GM19035 (cell line): ENCODE data around the gene PYGB.
"Not testable (repeated sequence)": the region's sequence is repeated elsewhere in the genome, so short reads cannot be mapped to it uniquely, and the experiment has no call there.

ENCODE experiments used
- ATAC-seq: cut with Tn5 transposase; IDR thresholded peaks from one replicate; pipeline ENCODE4 v1.9.1; 2021; ENCODE audit not compliant: unreplicated experiment

Gene PYGB

DNA sequence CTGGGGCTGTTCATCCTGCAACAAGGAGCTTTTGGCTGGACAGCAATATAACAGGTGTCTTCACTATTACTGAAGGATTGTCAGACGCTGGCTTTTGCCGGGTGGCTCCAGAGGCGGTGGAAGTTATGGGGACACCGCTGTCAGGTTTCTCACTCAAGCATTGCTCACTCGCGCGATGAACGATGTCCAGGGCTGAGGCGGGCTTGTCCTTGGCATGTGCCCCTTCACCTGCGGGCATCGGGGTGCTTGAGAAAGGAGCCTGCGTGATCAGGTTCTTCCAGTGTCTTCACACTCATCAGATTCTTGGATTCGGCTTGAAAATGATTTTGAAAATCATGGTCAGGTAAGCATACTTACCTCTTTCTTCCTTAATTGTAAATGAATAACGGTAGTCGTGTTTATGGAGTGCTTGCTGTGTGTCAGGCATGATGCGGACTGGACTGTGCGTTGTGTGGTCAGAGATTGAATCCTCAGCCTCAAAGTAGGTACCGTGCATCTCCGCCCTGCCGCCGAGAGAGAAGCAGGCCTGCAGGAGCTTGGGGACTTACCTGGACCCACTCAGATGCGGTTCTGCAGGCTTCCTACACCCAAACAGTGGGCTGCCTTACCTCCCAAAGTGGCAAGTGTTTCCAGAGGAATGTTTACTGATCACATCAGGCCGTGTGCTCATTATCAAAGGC lies 18.3 kb upstream of the PYGB start:
- no peak for ATAC-seq

DNA sequence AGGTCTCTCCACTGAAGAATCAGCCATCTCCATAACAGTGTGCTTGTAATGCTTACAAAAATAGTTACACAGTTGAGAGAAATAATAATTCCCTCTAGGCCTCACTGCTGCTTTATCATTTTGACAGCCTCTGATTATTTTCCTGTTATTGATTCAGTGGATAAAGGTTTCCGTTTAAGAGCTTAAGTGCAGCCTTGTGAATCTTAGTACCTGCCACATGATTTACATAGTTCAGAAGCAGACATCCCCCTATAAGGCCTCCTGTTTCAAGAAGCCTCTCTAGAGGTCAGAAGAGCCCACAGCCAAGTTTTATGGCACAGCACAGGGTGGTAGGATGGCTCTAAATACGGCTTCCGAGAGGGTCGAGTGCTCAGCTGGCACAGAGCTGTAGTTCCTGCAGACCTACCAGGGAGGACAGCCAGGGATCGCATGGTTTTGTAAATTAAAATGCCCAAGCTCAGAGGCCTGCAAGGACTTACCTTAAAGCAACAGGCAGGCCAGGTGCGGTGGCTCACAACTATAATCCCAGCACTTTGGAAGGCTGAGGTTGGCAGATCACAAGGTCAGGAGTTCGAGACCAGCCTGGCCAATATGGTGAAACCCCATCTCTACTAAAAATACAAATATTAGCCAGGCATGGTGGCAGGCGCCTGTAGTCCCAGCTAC lies 17.6 kb upstream of the PYGB start:
- peak; percentile 82 for ATAC-seq

DNA sequence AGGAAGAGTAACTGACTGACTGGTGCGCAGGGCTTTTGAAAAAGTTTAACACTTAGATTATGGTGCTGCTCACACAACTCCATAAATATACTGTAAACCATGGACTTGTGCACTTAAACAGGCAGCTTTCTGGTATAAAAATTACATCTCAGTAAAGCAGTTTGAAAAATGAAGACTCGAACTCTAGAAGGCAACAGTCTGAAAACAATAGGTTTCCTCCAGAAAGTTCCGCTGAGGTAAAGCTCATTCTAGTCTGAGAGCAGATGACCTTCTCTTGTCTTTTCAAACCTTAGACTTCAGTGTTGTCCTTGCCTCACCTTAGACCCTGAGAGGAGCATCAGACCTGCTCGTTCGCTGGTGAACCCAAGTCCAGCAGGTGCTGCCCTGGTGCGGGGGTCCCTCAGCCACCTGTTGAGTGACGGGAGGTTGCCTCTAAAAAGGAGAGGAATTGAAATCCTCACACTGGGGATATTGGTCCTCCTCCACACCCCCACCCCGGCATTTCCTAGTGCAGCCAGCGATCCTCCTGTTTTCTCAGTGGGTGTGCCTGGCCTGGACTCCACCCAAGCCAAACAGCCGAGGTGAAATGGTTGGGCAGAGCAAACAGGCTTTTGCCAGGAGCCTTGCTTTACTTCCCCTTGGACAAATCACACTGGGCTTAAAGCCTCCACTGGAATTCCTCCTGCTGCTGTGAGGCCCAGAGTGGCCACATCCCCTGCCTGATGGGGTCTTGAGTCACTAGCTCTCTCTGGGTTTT lies 14.7 kb upstream of the PYGB start:
- no peak for ATAC-seq

DNA sequence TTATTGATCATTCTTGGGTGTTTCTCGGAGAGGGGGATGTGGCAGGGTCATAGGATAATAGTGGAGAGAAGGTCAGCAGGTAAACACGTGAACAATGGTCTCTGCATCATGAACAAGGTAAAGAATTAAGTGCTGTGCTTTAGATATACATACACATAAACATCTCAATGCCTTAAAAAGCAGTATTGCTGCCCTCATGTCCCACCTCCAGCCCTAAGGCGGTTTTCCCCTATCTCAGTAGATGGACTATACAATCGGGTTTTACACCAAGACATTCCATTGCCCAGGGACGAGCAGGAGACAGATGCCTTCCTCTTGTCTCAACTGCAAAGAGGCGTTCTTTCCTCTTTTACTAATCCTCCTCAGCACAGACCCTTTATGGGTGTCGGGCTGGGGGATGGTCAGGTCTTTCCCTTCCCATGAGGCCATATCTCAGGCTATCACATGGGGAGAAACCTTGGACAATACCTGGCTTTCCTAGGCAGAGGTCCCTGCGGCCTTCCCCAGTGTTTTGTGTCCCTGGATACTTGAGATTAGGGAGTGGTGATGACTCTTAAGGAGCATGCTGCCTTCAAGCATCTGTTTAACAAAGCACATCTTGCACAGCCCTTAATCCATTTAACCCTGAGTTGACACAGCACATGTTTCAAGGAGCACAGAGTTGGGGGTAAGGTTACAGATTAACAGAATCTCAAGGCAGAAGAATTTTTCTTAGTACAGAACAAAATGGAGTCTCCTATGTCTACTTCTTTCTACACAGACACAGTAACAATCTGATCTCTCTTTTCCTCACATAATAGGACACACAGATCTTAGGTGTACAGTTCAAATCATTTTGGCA lies 13.7 kb upstream of the PYGB start:
- ATAC-seq: not testable (repeated sequence)

DNA sequence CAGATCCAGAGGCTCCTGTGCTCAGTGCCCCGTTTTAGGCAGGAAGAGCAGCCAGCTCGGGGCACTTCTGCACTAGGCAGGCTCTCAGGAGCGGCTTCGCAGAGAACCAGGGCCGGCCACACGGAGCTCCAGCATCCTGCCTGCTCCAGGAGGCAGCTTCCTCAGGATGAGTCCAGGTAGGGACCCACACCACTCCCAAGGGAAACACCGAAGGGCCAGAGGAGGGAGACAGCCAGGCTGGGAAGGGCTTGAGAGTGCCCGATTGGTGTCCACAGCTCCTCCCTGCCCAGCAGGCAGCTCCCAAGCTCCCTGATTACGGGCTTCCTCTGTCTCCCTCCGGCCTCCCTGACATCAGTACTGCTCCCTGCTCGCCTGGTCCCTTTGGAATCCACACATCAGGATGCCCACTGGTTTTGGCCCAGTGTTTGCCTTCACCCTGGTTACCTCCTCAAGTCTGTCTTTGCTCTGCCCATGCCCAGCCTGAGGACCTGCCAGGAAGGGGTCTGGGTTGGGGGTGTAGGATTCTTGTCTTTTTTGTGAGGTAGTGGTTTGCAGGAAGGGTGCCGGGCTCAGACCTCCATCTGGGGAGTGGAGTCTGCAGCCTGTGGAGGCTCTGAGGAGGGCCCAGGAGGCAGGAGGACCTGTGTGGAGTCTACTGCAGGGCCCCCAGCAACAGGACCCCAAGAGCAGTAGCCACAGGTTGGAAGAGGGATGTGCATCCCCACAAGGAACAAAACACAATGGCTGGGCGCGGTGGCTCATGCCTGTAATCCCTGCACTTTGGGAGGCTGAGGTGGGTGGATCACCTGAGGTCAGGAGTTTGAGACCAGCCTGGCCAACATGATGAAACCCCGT lies 11.2 kb upstream of the PYGB start:
- no peak for ATAC-seq

DNA sequence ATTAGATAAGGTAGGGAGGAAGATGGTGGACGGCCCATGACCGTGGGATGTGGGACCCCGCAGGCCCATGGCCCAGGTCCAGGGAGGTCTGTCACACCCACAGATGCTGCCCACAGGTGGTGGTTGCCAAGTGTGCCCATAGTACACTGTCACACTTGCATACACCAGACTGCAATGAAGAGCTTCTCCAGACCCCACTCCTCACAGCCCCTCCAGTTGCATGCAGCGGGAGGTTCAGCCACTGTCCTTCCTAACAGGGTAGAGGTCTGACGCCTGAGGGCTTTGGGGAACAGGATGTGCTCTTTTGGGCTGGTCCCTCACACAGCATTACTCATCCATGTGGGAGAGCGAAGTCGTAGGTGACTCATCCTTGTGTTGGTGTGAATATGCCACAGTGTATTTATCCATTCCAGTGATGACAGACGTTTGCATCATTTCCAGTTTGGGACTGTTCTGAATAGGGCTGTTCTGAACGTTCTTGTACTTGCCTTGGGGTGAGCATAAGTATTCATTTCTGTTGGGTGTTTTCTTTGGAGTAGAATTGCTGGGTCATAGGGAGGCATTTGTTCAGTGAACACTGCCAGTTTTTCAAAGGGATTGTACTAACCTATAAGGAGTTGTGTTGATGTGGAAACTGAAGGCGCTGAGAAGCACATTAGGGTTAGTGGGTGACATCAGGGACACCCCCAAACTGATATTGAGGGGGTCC lies 10.1 kb upstream of the PYGB start:
- ATAC-seq: no peak

GRCh38 chr20:25238319-25239037 lies 9.4 kb upstream of the PYGB start:
- no peak for ATAC-seq

DNA sequence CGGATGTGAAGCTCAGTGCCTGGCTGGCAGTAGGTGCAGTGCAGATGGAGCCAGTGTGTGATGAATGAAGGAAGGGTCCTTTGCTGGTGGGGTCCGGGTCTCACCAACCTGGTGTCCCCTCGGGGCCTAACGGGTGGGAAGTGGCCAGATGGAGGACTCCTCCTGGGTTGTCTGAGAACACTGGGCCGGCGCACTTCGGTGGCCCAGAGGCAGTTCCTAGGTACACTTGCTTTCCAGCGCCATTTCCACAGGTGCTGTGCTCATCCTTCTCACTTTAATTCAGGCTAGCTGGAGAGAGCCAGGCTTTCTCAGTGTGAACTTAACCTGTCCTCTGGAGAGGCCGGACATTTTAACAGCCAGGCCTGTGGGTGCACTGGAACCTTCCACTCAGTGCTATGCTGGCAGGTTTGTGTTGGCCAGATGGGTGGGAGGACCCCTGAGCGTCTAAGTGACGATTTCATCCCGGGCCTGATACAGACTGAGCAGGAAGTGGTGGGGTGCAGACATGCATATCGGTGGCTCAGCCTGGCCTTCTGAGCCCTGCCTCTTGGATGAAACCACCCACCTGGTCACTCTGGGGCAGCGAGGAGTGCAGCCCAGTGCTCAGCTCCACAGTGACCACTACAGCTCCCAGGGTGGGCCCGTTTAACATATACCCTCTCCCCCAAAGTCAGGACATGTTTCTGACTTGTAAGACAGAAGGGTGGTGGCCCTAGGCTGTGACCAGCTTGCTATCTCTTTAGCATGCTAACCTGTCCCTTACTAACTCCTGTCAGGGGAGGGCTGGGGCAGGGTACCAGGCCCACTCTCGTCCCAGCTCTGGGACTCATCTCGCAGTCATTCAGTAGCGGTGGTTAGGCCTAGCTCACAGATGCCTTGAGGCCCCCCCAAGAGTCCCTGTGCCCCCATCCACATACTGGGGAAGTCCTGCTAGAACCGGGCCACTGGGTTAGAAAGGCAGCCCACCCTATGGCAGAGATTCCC lies 8.2 kb upstream of the PYGB start:
- no peak for ATAC-seq

DNA sequence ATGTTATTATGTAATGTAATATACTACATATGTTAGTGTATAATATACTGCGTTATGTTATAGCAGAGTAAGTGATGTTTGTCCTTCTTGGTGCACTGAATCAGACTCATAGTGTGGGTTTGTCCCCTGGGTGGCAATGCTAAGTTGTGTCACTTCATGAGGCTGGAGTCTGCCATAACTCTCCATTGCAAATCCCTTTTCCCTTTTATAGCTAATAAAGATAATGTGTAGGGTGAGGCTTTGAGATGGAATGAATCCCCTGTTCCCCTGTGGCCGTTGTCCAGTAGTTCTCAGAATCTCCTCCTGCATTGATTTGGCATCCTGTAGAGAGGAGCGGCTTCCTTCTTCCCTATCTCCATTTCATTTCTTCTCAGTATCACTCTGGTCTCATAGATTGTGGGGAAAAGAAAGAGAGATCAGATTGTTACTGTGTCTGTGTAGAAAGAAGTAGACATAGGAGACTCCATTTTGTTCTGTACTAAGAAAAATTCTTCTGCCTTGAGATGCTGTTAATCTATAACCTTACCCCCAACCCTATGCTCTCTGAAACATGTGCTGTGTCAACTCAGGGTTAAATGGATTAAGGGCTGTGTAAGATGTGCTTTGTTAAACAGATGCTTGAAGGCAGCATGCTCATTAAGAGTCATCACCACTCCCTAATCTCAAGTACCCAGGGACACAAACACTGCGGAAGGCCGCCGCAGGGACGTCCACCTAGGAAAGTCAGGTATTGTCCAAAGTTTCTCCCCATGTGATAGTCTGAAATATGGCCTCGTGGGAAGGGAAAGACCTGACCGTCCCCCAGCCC lies 6.8 kb upstream of the PYGB start:
- not testable (repeated sequence) for ATAC-seq

DNA sequence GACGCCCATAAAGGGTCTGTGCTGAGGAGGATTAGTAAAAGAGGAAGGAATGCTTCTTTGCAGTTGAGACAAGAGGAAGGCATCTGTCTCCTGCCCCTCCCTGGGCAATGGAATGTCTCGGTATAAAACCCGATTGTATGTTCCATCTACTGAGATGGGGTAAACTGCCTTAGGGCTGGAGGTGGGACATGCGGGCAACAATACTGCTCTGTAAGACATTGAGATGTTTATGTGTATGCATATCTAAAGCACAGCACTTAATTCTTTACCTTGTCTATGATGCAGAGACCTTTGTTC lies 6.3 kb upstream of the PYGB start:
- not testable (repeated sequence) for ATAC-seq

DNA sequence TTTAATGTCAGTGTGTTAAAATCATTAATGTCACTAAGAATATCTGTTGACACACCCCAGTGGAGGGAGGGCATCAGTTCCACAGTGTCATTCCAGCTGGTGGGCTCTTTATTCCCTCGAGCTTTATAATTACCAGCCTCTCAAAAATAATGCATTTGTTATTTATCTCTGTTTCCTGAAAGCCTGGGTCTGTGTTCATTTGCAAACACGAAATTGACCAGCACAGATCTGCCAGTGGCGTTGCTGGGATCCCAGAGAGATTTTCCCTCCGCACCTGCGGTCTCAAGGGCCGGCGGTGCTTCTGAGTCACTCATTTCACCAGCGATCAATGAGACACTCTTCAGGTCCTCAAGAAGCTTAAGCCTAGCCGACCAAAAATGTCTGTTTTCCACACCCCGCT lies 5.7 kb upstream of the PYGB start:
- no peak for ATAC-seq

DNA sequence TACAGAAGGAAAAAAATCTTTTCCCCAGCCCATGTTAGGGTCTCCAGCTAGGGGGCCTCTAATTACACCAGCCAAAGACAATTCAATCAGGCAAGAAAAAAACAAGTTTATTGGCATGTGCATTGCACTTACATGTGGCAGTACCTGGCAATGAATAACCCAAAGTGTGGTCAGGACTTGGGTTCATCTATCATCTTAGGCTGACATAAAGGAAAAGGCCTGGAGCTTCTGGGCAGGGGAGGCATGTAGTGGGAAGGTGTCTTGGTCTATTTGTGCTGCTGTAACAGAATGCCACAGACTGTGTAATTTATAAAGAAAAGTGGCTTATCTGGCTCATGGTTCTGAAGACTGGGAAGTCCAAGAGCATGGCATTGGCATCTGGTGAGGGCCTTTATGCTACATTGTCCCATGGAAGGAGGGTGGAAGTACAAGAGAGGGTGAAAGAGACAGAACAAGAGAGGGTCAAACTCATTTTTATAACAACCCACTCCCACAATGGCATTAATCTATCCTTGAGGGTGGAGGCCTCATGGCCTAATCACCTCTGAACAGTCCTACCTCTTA lies 4.4 kb upstream of the PYGB start:
- no peak for ATAC-seq

DNA sequence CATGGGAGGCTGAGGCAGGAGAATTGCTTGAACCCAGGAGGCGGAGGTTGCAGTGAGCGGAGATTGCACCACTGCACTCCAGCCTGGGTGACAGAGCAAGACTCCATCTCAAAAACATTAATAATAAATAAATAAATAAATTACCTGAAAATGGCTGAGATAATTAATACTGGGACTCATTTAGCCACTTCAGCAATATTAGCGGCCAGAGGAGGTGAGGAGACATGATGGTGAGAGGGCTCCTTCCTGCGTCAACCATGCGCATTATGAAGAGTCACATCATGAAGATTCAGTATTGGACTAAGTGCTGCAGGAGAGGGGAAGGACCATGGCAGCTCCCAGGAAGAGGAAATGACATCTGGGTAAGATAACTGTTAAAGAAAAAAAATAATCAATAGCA lies 2.9 kb upstream of the PYGB start:
- no peak for ATAC-seq

- no peak for ATAC-seq
Measured at GRCh38 chr20:25245461-25245860, 2.4 kb upstream of the PYGB start.

GRCh38 chr20:25246182-25246999 lies 1.5 kb upstream of the PYGB start:
- ATAC-seq: no peak

DNA sequence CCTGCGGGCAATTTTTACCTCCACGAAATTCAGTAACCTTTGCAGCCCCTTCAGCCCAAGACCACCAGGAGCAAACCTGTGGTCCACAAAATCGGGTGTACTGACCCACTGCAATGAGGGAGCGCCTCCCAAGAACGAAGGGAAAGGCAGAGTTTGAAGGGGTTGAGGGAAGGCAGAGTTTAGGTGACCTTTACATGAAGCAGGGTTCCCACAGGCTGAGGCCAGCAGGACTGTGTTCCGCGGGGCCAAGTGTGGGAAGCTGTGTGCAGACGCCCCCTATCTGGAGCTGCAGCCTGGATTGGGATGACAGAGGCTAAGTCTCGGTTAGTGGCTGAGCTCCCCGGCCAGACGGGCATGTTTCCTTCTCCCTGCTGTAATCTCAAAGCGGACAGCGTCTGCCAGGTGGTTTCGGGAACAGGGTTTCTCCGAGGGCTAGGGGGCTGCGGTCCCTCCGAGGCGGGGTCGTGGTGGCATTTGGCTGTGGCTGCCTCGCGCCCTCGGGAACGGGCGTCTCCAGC lies 826 bp upstream of the PYGB start:
- peak; percentile 3 for ATAC-seq
